NCI-H82 (cell line): ENCODE data around the gene CYTH2.

Experiments used
- DNase-seq: peaks from one replicate; lab custom pipeline; 2025; lab: John Stamatoyannopoulos, UW

CYTH2 gene

DNA sequence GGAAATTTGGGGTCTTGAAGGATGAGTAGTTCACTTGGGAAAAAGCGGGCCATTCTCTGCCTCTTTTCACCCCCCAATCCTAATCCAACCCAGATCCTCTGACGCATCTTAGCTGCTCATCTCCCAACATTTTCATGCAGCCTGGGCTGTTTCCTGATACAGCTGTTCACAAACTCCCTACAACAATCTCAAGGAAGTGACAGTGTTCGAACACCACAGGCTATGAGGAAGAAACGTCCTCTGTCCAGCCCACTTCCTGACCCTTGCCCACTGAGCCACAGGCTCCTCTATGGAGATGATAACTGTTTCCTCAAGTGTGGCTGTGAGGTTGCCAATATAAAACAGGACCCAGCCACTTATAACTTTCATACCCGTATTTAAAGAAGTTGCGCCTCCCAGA is 26.2 kb downstream of the CYTH2 start:
- no peak for DNase-seq

- DNase-seq, result no peak
Observed at GRCh38 chr19:48496959-48497727, 28.0 kb downstream of the CYTH2 start.

DNA sequence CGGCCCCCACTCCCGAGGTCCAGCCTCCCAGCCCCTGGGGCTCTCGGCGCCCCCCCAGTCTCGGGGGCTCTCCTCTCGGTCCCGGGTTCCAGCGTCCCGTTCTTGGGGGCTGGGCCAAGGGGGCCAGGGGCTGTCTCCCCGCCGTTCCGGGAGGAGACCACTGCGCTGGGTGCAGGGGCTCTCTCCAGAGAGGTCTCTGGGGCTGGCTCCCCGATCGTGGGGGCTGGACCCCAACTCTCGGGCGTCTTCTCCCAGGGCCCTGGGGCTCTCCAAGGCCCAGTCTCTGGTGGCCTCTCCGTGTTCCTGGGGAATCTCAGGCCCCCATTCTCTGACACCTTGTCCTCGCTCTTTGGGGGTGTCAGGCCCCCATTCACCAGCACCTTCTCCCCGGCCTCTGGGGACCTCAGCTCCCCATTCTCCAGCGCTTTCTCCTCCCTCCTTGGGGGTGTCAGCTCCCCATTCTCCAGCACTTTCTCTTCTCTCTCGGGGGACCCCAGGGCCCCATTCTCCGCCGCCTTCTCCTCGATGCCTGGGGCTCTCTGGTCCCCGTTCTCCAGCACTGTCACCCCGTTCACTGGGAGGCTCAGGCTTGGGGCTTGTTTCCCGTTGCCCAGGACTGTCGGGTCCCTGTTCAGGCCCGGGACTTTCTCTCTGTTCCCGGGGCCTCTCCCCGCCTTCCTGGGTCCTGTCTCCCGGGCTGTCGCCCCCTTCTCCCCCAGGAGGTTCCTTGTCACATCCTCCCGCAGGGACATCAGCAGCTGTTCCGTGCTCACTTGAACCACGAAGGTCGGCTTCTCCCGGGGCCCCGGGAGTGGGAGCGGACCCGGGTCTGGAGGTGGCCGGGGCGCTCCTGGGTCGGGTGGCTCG is 28.8 kb downstream of the CYTH2 start:
- no peak for DNase-seq

GRCh38 chr19:48498595-48499311 is 29.6 kb downstream of the CYTH2 start:
- DNase-seq, result peak; percentile 33

DNA sequence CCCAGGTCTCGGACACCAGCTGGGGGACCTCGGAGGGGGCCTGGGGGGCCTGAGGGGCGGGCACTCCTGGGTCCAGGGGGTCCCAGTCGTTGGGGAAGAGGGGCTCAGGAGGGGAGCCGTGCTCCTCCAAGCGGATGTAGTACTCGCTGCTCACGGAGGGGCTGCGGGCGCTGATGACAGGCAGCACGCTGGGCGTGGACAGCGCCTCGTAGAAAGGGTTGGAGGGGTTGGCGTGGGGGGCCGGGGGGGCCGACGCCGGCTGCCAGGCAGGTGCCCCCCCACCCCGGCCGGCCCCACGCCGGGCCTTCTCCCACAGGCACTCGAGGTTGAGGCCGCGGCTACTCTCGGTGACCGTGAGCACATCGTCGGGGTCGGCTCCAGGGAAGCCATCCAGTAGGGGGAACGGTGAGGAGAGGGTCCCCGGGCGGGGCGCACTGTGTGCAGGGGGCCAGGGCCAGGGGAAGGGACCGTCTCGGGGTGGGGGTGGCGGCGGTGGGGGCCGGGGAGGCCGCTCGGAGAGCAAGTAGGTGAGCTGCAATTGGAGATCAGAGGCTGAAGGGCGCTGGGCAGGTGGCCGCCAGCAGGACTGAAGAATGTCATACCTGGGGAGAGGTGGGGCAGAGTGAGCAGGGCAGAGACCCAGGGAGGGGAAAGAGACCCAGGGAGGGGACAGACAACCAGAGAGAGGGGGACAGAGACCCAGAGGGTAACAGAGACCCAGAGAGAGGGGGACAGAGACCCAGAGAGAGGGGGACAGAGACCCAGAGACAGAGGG is 30.3 kb downstream of the CYTH2 start:
- DNase-seq, result peak; percentile 28

DNA sequence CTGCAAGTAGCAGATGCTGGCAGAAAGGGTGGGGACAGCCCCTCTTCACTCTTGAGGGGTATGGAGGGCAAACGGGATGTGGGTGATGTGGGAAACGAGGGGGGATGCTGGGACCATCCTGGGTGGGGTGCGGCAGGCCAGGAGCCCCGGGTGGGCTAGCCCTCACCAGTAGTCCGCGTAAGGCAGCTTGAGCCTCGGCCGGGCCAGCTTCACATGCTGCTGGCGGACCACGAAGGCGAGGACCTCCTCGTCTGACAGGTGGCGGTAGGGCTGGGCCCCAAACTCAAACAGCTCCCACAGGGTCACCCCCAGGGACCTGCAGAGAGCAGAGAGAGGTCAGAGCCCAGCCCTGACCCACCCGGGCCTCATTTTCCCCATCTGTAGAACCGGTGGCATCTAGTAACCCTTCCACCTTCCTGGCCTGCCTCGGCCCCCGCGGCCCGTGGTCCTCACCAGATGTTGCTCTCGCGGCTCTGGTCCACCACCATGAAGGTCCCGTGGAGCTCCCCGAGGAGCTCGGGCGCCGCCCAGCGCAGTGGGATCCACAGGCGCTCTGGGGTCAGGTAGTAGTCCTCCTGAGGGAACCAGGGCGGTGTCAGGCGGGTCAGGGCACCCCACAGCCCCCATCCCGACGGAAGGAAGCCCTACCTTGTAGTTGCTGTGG is 31.8 kb downstream of the CYTH2 start:
- no peak for DNase-seq

- DNase-seq, result peak; percentile 97
Observed at GRCh38 chr19:48501494-48502349, 32.6 kb downstream of the CYTH2 start.

- DNase-seq, result peak; percentile 68
Observed at GRCh38 chr19:48502350-48503018, 33.3 kb downstream of the CYTH2 start.

GRCh38 chr19:48506138-48506733 is 37.1 kb downstream of the CYTH2 start:
- peak; percentile 69 for DNase-seq

DNA sequence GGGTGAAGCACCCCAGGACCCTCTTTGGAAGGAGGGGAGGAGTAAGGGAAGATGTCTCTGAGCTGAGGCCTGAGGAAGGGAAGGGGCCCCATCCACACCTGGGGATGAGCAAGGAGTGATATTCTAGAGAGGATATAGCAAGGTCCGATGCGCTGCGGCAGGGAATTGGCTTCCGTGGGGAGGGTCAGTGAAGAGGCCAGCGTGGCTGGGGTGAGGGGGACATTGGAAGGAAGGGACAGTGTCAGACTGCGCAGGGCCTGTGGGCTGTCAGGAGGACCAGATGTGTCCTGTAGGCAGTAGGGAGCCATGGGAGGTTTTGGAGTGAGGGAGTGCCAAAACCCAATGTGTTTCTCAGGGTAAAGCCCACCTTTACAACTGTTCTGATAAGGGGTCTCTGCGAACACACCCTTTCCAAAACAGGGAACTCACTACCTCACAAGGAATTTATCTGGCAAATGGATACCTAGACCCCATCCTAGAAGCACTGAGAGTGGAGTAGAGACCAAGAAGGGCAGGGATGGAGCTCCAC is 38.8 kb downstream of the CYTH2 start:
- DNase-seq, result no peak

DNA sequence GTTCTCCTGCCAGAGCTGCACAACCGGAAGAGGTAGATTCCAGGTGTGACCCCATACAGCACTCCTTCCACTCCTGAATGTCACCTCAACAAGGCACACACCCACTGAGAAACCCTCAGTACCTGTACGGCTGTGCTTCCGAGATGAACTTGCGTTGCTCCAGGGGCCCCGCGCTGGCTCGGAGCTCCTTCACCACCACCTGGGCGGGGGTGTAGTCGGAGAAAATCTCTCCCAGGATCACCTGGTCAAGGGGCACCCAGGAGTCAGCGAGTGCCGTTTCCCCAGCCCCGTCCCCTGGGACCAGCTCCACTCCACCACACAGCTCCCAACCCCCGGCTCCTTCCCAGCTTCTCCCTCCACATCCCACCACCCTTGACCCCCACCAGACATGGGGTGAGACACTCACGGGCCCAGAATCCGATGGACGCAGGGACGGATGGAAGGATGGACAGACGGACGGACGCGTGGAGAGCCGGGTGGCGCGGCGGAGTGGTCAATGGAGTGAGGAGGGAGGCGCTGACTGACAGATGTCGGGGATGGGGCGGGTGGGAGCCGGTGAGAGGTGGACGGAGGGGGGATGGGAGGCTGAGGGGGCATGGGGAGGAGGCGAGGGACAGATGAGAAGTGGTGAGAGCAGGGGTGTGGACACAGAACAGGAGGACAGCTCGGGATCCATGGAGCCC is 39.7 kb downstream of the CYTH2 start:
- DNase-seq, result no peak

- peak; percentile 73 for DNase-seq
Observed at GRCh38 chr19:48509467-48510194, 40.5 kb downstream of the CYTH2 start.

- DNase-seq, result peak; percentile 86
Observed at GRCh38 chr19:48510421-48511268, 41.5 kb downstream of the CYTH2 start.

DNA sequence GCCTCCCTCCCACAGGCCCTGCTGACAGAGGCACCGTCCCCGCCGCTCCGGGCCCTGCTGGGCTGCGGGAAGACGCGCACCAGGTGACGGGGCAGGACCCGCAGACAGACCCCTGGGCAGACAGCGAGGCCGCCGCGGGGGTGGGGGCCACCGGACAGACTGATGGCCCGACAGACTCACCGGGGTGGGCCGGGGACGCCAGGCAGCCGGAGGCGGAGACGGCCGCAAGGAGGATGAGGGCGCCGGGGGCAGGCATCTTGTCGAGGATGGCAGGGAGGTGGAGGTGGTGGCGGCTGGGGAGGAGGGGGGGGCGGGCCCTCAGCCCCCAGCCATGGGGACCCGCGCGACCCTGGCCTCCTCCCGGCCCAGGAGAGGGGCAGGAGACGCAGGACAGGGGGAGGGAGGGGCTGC is 42.2 kb downstream of the CYTH2 start:
- no peak for DNase-seq

DNA sequence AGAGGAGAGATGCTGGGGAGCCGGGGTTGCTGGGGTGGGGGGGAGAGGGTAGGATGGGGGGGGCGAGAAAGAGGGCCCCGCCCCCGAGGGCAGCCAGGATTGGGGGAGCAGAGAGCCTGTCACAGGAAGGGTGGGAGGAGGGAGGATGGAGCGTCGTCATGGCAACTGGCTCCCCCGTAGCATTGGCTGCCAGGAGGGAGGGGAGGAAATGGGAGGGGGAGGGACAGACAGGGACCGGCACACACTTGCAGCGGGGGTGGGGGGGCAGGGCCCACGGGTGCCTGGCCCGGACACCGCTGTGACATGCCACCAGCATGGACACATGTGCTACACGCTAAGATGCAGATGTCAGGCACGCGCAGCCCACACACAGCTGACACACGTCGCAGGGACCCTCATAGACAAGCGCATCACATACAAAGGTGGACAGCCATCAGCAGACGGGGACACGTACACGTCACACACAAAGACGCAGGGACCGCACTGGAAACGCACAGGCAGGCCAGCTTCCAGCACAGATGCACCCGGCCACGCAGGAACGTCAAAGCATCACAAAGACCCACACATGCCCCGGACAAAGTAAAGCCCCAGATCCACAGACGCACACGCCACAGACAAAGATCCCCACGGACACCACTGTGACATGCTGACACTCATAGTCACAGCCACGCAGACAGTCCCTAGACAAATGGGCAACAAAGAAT is 42.8 kb downstream of the CYTH2 start, which contains the start of gene LMTK3:
Gene LMTK3 (minus strand): TSS at position 36 of the 704 bp plus-strand sequence. CDS start 259 bp downstream, outside the sequence.
- peak; percentile 82 for DNase-seq
